Activated CD8-positive, alpha-beta T cell treated with anti-CD3 and anti-CD28 coated beads for 36 hours (primary cell): ENCODE data around the gene ADRA1B. TPM values are rescaled to one million over a fixed set of nuclear protein-coding genes. Genes with fewer than 3 reads are reported as not detected.

Source experiments
- ATAC-seq: fragments of 200-7000 bp; cut with Tn5 transposase; one replicate; pipeline ENCODE4 v1.10.0; 2021; ENCODE audit warnings: mild to moderate bottlenecking, moderate library complexity
- CTCF ChIA-PET: fragments of 350-600 bp; sonication (Branson Sonifier 250); formaldehyde crosslinking; loops from one replicate; lab custom pipeline; 2021; ENCODE audit warnings: antibody characterized with exemption; lab: Charles Lee
- POLR2A ChIA-PET: fragments of 350-600 bp; sonication (Branson Sonifier 250); formaldehyde crosslinking; loops from one replicate; lab custom pipeline; 2021; ENCODE audit warnings: antibody characterized with exemption; lab: Charles Lee
- DNase-seq: peaks from one replicate; pipeline ENCODE4 v3.0.0-alpha.2; 2020
- H3K27ac Mint-ChIP-seq: one replicate; pipeline ENCODE4 v1.8.0; 2021; ENCODE audit warnings: mild to moderate bottlenecking, mixed read lengths
- H3K27me3 Mint-ChIP-seq: one replicate; pipeline ENCODE4 v1.8.0; 2021; ENCODE audit warnings: mixed read lengths
- H3K36me3 Mint-ChIP-seq: one replicate; pipeline ENCODE4 v1.8.0; 2021; ENCODE audit warnings: low read depth, mixed read lengths
- H3K4me1 Mint-ChIP-seq: one replicate; pipeline ENCODE4 v1.8.0; 2021; ENCODE audit warnings: low read depth, mixed read lengths
- H3K4me3 Mint-ChIP-seq: one replicate; pipeline ENCODE4 v1.8.0; 2021; ENCODE audit warnings: mild to moderate bottlenecking, moderate library complexity, mixed read lengths
- H3K9me3 Mint-ChIP-seq: one replicate; pipeline ENCODE4 v1.8.0; 2021; ENCODE audit warnings: mixed read lengths
- intact Hi-C: fragments of 100-400 bp; cut with micrococcal nuclease; formaldehyde crosslinking; loops from one replicate; pipeline ENCODE4 v1.10.0; 2022
- total RNA-seq, 2 experiments: library from RNA; stranded (reverse); gene quantifications; one replicate each; pipeline ENCODE4 v1.2.3, GENCODE V29; 2021
- TF ChIP-seq, protein P1 (sequence below): fragments of 200-600 bp; IDR thresholded peaks from one replicate; pipeline ENCODE4 v1.8.0; 2022; ENCODE audit warnings: antibody characterized with exemption, mild to moderate bottlenecking

ADRA1B gene
- total RNA-seq, 2 experiments from 2014 or later, result not detected

DNA sequence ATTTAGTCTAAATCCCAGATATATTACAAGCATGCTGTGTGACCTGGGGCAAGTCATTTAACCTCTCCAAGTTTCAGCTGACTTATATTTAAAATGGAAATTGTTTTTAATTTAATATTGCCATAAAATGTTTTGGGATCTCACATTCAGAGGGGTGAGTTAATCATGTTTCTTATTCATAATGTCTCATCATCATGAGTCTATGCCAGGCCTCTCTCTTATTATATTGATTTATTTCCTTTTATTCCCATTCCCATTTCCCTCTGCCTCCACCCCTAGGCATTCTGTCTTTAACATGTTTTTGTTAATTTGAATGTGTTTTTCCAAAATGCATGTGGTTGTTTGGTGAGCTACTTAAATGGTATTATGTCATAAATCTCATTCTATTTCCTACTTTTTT lies 53.7 kb downstream of the ADRA1B start:
- Mint-ChIP-seq H3K9me3 (no peaks in the 10 kb centered on the region), H3K27me3 (peaks cover 56% of the 10 kb centered on the region), H3K27ac (no peak overlapping the region), H3K4me3 (no peak overlapping the region), H3K36me3 (no peaks in the 10 kb centered on the region), H3K4me1 (peaks cover 11% of the 10 kb centered on the region)
- CTCF ChIA-PET, result no interaction called here
- POLR2A ChIA-PET, result no interaction called here
- intact Hi-C loops, result loop anchor here (5.0 kb wide), 1 partner anchor 518 kb away; no protein-coding TSS in a partner anchor
- TF ChIP-seq, protein P1, sequence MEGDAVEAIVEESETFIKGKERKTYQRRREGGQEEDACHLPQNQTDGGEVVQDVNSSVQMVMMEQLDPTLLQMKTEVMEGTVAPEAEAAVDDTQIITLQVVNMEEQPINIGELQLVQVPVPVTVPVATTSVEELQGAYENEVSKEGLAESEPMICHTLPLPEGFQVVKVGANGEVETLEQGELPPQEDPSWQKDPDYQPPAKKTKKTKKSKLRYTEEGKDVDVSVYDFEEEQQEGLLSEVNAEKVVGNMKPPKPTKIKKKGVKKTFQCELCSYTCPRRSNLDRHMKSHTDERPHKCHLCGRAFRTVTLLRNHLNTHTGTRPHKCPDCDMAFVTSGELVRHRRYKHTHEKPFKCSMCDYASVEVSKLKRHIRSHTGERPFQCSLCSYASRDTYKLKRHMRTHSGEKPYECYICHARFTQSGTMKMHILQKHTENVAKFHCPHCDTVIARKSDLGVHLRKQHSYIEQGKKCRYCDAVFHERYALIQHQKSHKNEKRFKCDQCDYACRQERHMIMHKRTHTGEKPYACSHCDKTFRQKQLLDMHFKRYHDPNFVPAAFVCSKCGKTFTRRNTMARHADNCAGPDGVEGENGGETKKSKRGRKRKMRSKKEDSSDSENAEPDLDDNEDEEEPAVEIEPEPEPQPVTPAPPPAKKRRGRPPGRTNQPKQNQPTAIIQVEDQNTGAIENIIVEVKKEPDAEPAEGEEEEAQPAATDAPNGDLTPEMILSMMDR, result no peak
- ATAC-seq, result no peak
- DNase-seq, result no peak

DNA sequence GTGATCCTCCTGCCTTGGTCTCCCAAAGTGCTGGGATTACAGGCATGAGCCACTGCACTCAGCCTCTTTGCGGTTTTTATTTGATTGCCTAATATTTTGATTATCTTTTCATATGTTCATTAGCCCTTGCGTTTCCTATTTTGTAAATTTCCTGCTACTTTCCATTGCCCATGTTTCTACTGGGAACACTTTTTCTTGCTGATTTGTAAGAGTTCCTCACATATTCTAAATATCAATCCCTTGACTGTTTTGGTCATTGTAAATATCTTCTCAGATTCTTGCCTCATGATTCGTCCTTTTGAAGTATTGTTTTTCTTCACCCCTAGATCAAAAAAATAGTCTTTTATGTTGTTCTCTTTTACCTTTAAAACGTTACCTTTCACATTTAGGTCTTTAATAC lies 54.8 kb downstream of the ADRA1B start:
- intact Hi-C loops, result no loop called here
- Mint-ChIP-seq H3K36me3 (no peaks in the 10 kb centered on the region), H3K27me3 (peaks cover 54% of the 10 kb centered on the region), H3K27ac (no peak overlapping the region), H3K9me3 (no peaks in the 10 kb centered on the region), H3K4me3 (no peak overlapping the region), H3K4me1 (peaks cover 11% of the 10 kb centered on the region)
- TF ChIP-seq, protein P1, result no peak
- ATAC-seq (no peak), DNase-seq (no peak)
- CTCF ChIA-PET, result no interaction called here
- POLR2A ChIA-PET, result no interaction called here

DNA sequence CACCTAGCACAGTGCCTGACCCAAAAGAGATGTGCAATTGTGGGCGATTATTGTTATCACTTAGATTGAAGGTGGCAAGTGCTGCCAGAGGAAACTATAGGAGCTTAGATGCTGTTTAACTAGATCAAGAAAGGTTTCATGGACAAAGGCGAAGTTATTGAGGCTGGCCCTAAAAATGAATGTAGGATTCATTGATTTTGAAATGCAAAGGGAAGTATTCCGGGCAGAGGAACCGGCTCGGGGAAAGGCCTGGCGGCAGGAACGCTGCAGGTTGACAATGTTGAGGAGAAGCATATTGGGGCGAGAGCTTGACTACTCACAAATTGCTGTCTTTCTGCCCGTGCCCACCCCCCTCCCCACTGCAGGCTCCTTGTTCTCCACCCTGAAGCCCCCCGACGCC lies 55.2 kb downstream of the ADRA1B start:
- CTCF ChIA-PET, result no interaction called here
- H3K4me3 Mint-ChIP-seq, result no peak overlapping the region

DNA sequence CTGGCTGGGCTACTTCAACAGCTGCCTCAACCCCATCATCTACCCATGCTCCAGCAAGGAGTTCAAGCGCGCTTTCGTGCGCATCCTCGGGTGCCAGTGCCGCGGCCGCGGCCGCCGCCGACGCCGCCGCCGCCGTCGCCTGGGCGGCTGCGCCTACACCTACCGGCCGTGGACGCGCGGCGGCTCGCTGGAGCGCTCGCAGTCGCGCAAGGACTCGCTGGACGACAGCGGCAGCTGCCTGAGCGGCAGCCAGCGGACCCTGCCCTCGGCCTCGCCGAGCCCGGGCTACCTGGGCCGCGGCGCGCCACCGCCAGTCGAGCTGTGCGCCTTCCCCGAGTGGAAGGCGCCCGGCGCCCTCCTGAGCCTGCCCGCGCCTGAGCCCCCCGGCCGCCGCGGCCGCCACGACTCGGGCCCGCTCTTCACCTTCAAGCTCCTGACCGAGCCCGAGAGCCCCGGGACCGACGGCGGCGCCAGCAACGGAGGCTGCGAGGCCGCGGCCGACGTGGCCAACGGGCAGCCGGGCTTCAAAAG lies 55.7 kb downstream of the ADRA1B start:
- TF ChIP-seq, protein P1, result no peak
- ATAC-seq (no peak), DNase-seq (no peak)
- intact Hi-C loops, result no loop called here
- Mint-ChIP-seq H3K4me3 (no peak overlapping the region), H3K4me1 (peaks cover 11% of the 10 kb centered on the region), H3K36me3 (no peaks in the 10 kb centered on the region), H3K9me3 (no peaks in the 10 kb centered on the region), H3K27ac (no peak overlapping the region), H3K27me3 (peaks cover 48% of the 10 kb centered on the region)
- POLR2A ChIA-PET, result no interaction called here
- CTCF ChIA-PET, result interaction anchor here (0.6 to 6.3 kb wide), 2 partner anchors 15 to 1140 kb away, joined by 3 to 27 read pairs; no protein-coding TSS in a partner anchor

More for the DNA sequence above, 55.2 kb downstream of the ADRA1B start:
- H3K4me1 Mint-ChIP-seq, result peaks cover 11% of the 10 kb centered on the region
- intact Hi-C loops, result no loop called here
- no peak overlapping the region for H3K27ac Mint-ChIP-seq
- H3K36me3 Mint-ChIP-seq, result no peaks in the 10 kb centered on the region
- DNase-seq, result no peak
- POLR2A ChIA-PET, result no interaction called here
- TF ChIP-seq, protein P1, result no peak
- H3K9me3 Mint-ChIP-seq, result no peaks in the 10 kb centered on the region
- no peak for ATAC-seq
- H3K27me3 Mint-ChIP-seq, result peaks cover 50% of the 10 kb centered on the region

DNA sequence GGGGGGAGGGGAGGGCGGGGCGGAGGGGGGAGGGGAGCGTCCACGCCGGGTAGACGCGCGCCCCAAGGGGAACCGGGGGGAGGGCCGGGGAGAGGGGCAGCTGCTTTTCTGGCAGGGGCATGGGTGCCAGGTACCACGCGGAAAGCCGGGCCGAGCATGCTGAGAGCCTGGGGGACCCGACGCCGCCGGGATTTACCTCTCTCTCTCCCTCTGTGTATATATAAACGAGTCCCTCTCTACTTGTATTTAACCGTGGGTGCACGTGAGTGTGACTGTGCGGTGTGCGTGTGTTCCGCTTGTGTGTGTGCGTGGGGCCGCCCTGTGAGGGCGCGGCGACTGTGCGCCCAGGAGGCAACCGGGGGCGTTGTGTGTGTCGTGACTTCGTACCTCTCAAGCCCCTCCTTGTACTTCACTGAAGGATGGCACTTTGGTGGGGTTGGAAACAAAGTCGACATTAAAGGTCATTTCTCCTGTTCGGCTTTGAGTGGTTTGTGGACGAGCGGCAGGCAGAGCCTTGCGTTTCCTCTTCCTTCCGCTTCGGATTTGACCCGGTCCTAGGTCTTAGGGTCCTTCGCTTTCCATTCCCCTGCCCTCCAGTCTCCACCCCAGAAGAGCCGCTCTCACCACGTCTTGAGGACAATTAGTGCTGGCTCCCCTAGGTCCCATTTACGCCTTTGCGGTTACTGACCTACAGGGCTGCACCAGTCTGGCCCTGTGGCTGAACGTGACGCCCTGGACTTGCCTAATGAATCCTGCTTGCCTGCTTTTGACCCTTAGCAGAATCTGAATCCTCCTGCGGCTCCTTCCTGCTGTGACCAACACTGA lies 56.5 kb downstream of the ADRA1B start:
- intact Hi-C loops, result no loop called here
- TF ChIP-seq, protein P1, result no peak
- H3K4me3 Mint-ChIP-seq, result peak overlapping the region; percentile 60
- ChIA-PET CTCF (interaction anchor here (0.6 to 6.3 kb wide), 2 partner anchors 14 to 1140 kb away, joined by 3 to 27 read pairs; no protein-coding TSS in a partner anchor), POLR2A (no interaction called here)
- H3K27ac Mint-ChIP-seq, result no peak overlapping the region
- no peaks in the 10 kb centered on the region for H3K9me3 Mint-ChIP-seq
- peaks cover 43% of the 10 kb centered on the region for H3K27me3 Mint-ChIP-seq
- no peak for ATAC-seq
- H3K36me3 Mint-ChIP-seq, result no peaks in the 10 kb centered on the region
- peaks cover 11% of the 10 kb centered on the region for H3K4me1 Mint-ChIP-seq
- DNase-seq, result peak; percentile 9
